Measurements from ENCODE around the gene GPBP1. TPM values are rescaled to one million over a fixed set of nuclear protein-coding genes. Genes with fewer than 3 reads are reported as not detected.
A peak's percentile ranks its signal among the peaks of the same experiment; 100 is the strongest.

GPBP1 gene
- total RNA-seq, 1 donor from 2014 or later, result 63.0 TPM

GRCh38 chr5:57232293-57233033, 58.6 kb downstream of the GPBP1 start:
- Histone ChIP-seq H3K4me3 (no peak overlapping the region), H3K9me3 (no peaks in the 10 kb centered on the region), H3K27me3 (no peaks in the 10 kb centered on the region), H3K4me1 (no peaks in the 10 kb centered on the region), H3K36me3 (peaks cover 62% of the 10 kb centered on the region), H3K27ac (no peak overlapping the region)
- DNase-seq, result no peak
- TF ChIP-seq CTCF (IDR thresholded peaks at IDR 0.05), result no peak
- ATAC-seq, result no peak
- intact Hi-C loops (cut with DNase I), result no loop called here

GRCh38 chr5:57243286-57244137, 69.7 kb downstream of the GPBP1 start:
- Histone ChIP-seq H3K4me3 (no peak overlapping the region), H3K36me3 (peaks cover 28% of the 10 kb centered on the region), H3K27ac (no peak overlapping the region), H3K9me3 (no peaks in the 10 kb centered on the region), H3K4me1 (no peaks in the 10 kb centered on the region), H3K27me3 (no peaks in the 10 kb centered on the region)
- ATAC-seq (peak; percentile 54), DNase-seq (no peak)
- no peak for TF ChIP-seq CTCF (IDR thresholded peaks at IDR 0.05)
- intact Hi-C loops (cut with DNase I), result no loop called here

GRCh38 chr5:57244331-57244730, 70.5 kb downstream of the GPBP1 start:
- no peak for DNase-seq
- Histone ChIP-seq H3K27me3 (no peaks in the 10 kb centered on the region), H3K4me3 (no peak overlapping the region), H3K27ac (no peak overlapping the region), H3K4me1 (no peaks in the 10 kb centered on the region), H3K9me3 (no peaks in the 10 kb centered on the region), H3K36me3 (peaks cover 34% of the 10 kb centered on the region)
- intact Hi-C loops (cut with DNase I), result no loop called here
- ATAC-seq, result no peak
- no peak for TF ChIP-seq CTCF (IDR thresholded peaks at IDR 0.05)

- H3K4me3 ChIP-seq, result no peak overlapping the region
- H3K9me3 ChIP-seq, result no peaks in the 10 kb centered on the region
- peaks cover 52% of the 10 kb centered on the region for H3K36me3 ChIP-seq
- DNase-seq (no peak), ATAC-seq (no peak)
- H3K4me1 ChIP-seq, result no peaks in the 10 kb centered on the region
- no peaks in the 10 kb centered on the region for H3K27me3 ChIP-seq
- intact Hi-C loops (cut with DNase I), result no loop called here
- no peak overlapping the region for H3K27ac ChIP-seq
- TF ChIP-seq CTCF (IDR thresholded peaks at IDR 0.05), result no peak
Observed at GRCh38 chr5:57246426-57246825, 72.6 kb downstream of the GPBP1 start.

- no peak overlapping the region for H3K27ac ChIP-seq
- intact Hi-C loops (cut with DNase I), result no loop called here
- H3K4me3 ChIP-seq, result no peak overlapping the region
- no peak for TF ChIP-seq CTCF (IDR thresholded peaks at IDR 0.05)
- H3K27me3 ChIP-seq, result no peaks in the 10 kb centered on the region
- H3K4me1 ChIP-seq, result no peaks in the 10 kb centered on the region
- no peaks in the 10 kb centered on the region for H3K9me3 ChIP-seq
- DNase-seq (no peak), ATAC-seq (no peak)
- peaks cover 63% of the 10 kb centered on the region for H3K36me3 ChIP-seq
Observed at GRCh38 chr5:57247765-57248164, 73.9 kb downstream of the GPBP1 start.
